ENCODE data around the gene HRC.
A peak's percentile ranks its signal among the peaks of the same experiment; 100 is the strongest.
"Not testable (repeated sequence)": the region's sequence is repeated elsewhere in the genome, so short reads cannot be mapped to it uniquely, and the experiment has no call there.

HRC gene

DNA sequence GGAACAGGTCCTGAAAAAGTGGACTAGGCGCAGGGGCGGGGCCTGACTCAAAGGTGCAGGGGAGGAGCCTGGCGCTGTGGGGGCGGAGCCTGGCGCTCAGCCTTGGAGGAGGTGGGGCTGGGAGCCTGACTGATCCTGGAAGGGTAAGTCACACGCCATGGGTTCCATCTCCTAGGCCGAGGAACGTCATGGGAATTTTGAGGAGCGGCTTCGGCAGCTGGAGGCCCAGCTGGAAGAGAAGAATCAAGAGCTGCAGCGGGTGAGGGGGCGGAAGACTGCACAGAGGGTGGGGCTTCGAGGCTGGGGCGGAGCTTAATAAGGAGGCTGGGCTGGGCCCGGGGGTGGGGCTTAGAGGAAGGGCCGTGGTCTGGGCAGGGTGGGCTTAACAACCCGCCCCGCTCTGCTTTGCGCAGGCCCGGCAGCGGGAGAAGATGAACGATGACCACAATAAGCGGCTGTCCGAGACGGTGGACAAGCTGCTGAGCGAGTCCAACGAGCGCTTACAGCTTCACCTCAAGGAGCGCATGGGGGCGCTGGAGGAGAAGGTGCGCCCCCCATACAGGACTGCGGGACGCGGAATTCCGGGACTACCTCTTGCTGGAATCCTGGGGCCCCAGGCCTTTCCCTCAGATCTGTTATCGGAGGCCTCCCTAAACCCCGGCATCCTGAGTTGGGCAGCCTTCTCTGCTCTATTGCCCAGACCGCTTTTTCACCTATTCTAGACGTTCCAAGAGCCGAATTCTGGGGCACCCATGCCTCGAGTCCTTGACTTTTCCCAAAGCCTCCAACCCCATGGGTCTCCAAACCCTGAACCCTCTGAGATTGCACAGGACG is 21.4 kb downstream of the HRC start:
- no peak for DNase-seq

- no peak for DNase-seq
Measured at GRCh38 chr19:49132974-49133609, 22.1 kb downstream of the HRC start.

DNA sequence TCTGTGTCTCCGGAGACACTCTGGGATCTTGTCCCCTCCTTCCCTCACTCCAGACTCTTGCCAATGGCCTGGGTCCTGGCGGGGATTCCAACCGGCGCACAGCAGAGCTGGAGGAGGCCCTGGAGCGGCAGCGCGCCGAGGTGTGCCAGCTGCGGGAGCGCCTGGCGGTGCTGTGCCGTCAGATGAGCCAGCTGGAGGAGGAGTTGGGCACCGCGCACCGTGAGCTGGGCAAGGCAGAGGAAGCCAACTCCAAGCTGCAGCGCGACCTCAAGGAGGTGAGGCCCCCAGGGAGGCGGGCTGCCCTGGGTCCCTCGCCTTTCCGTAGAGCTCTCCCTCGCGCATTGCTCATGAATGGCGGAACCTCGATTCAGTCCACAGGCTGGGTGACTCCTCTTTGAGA is 24.9 kb downstream of the HRC start:
- DNase-seq, result no peak

DNA sequence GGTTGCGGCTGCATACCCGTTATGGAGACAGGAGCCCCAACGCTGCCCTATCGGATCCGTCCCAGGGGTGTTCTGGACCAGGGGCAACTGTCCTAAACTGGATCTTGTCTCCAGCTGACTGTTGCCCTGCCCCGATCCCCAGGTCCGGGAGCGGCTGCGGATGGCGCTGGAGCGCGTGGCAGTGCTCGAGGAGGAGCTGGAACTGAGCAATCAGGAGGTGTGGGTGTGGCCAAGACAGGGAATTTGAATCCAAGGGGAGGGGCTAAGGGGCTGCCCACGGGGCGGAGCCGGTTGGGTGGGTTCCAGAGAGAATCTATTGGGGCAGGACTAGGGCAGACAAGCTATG is 26.0 kb downstream of the HRC start:
- no peak for DNase-seq

GRCh38 chr19:49128545-49129237 is 26.5 kb downstream of the HRC start:
- DNase-seq, result no peak

DNA sequence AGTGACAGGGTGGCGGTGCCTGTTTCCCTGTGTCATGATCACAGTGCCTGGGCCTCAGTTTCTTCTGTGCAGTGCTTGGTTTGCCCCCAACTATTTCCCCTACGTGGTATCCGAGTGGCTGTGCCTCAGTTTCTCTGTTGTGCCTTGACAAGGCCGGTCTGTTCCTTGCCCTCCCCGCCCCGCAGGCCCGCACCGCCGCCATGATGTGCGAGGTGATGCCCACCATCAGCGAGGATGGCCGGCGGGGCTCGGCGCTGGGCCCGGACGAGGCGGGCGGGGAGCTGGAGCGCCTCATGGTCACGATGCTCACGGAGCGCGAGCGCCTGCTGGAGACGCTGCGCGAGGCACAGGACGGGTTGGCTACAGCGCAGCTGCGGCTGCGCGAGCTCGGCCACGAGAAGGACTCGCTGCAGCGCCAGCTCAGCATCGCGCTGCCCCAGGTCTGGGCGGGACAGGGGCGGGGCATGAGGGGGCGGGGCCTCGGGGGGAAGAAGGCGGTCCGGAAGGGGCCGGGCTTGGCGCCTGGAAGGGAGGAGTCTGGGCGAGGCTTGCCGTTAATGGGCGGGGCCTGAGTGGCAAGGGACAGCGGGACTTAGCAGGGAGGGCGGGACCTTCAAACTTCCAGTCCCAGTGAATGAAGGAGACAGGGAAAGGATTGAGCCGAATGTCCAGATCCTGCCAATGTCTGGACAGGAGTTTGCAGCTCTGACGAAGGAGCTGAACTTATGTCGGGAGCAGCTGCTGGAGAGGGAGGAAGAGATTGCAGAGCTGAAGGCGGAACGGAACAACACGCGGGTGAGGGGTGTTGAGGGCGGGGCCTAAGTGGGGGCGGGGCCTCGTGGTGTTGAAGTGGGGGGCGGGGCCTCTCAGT is 27.3 kb downstream of the HRC start:
- DNase-seq, result peak; percentile 91

DNA sequence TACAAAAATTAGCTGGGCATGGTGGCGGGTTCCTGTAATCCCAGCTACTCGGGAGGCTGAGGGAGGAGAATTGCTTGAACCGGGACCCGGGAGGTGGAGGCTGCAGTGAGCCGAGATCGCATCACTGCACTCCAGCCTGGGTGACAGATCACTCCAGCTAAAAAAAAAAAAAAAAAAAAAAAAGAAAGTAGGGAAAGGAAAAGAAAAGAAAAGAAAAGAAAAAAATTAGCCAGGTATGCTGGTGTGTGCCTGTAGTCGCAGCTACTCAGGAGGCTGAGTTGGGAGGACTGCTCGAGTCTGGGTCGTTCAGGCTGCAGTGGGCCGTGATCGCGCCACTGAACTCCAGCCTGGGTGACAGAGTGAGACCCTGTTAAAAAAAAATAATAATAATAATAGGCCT is 28.0 kb downstream of the HRC start:
- not testable (repeated sequence) for DNase-seq

GRCh38 chr19:49126575-49126974 is 28.6 kb downstream of the HRC start:
- DNase-seq, result no peak

- DNase-seq, result no peak
Measured at GRCh38 chr19:49125025-49125731, 30.0 kb downstream of the HRC start.

DNA sequence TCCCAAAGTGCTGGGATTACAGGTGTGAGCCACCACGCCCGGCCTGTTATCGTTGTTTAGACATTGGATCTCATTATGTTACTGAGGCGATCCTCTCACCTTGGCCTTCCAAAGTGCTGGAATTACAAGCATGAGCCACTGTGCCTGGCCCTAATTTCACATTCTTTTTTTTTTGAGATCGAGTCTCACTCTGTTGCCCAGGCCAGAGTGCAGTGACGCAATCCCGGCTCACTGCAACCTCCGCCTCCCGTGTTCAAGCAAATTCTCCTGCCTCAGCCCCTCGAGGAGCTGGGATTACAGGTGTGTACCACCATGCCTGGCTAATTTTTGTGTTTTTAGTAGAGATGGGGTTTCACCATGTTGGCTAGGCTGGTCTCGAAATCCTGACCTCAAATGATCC is 31.9 kb downstream of the HRC start:
- DNase-seq, result not testable (repeated sequence)

DNA sequence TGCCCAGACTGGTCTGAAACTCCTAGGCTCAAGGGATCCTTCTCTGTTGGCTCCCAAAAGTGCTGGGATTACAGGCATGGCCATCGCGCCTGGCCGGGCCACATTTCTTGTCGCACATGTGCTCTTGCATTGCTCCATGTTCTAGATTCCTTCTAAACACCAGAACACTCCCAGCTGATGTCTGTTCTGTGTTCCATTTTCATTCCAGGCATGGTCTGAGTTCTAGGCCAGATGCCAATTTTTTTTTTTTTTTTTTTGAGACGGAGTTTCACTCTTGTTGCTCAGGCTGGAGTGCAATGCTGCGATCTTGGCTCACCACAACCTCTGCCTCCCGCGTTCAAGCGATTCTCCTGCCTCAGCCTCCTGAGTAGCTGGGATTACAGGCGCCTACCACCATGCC is 33.4 kb downstream of the HRC start:
- not testable (repeated sequence) for DNase-seq

- DNase-seq, result no peak
Measured at GRCh38 chr19:49120868-49121267, 34.3 kb downstream of the HRC start.

DNA sequence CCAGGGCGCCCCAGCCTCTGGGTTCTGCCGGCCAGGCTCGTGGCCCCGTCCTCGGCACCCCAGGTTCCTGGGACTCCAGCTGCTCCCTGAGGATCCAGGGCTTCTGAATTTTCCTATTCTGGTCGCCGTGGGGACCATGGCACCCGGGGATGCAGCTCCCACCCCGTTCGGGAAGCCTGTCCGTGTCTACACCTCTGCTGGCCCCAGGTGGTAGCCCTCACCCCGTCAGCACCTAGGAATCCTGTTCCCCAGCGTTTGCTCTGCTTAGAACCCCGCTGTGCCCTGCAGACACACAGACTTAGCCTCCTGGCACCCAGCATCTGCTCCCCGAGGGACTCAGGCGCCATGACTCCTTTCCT is 34.9 kb downstream of the HRC start:
- no peak for DNase-seq

DNA sequence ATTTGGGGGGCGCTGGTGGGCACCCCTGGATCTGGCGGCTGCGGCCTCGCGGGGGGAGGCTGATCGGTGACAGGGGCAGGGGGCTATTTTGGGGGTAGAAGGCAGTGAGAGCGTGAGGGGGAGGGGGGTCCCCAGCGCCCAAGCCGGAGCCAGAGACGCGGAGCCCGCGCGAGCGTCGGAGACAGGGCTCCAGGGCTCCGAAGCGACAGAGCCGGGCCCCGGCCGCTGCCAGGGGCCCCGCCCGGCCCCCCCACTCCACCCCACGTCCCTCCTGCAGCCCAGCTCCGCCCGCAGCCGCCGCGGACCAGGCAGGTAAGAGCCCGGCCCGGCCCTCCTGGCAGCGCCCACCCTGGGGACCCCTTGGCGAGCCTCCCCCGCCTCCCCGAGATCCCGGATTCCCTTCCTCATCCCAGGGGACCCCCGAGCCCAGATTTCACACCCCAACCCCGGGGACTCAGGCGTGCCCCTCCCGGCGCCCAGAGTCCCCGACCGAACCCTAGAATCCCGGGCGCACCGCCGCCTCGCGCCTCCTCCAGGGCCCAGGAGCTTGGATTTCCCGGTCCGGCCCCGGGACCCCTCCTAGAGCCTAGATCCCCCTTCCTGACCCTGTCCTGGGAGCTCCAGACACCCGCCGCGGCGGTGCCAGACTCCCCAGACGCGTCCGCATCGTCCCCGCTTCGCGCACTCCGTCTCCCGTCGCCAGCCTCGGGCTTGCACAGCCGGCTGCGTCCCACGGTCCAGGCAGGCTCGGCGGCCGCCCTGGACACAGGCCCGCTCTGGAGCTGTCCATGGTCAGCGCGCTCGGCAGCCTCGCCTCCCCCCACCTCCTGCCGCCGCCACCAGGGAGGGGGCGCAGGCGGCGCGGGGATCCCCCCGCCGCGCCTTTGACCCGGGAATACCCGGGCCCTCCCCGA is 35.5 kb downstream of the HRC start, which contains the start of gene PPFIA3:
Gene PPFIA3 (plus strand): TSS at position 134 of the 914 bp plus-strand sequence. CDS start 8,330 bp downstream, outside the sequence.
- no peak for DNase-seq

DNA sequence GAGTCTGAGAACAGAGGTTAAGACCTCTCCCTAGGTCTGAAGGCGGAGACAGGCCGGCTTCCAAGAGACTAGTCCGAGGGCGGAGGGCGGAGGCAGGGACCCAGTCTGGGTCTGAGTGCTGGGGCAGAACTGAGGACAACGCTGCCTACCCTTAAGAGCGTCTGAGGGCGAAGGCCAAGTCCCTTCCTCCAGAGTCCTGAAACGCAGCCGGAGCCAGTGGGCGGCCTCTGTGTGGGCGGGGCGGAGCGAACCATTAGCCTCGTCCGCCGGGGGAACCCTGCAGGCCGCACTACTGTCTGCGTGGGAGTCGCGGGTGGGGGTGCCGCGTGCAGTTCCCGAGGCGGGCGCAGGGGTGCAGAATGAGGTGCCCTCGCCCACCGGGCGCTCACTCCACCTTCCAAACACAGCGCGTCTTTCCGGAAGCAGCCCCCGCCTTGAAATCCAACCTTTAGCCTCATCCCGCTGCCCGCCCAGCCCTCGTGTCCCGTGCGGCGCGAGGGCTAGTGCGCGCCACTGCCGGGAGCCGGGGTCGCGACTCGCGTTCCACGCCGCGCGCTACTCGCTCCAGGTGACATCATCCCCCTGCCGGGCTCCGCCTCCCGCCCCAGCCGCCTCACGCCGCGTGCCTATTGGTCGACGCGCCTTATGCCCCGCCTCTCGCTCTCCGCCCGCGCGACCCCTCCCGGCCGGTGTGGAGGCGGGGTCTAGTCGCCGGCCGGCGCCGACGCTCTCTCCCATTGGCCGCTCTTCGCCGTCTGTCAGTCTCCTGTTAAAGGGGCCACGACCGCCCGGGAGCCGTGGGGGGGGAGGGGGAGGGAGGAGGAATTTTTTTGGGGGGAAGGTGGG is 36.4 kb downstream of the HRC start, which contains the start of gene C19orf73:
Gene C19orf73 (minus strand): TSS at position 579 of the 846 bp plus-strand sequence. CDS start 121 bp downstream, at position 458.
- peak; percentile 95 for DNase-seq

- no peak for DNase-seq
Measured at GRCh38 chr19:49117677-49118564, 37.3 kb downstream of the HRC start.

GRCh38 chr19:49116544-49116943 is 38.7 kb downstream of the HRC start:
- no peak for DNase-seq

GRCh38 chr19:49114630-49115363 is 40.4 kb downstream of the HRC start:
- DNase-seq, result no peak
